Osteoblast (primary cell): Measurements from ENCODE around the gene GCGR. TPM values are rescaled to one million over a fixed set of nuclear protein-coding genes. Genes with fewer than 3 reads are reported as not detected.
"Not testable (repeated sequence)": the region's sequence is repeated elsewhere in the genome, so short reads cannot be mapped to it uniquely, and the experiment has no call there.

ENCODE experiments used
- DNase-seq: peaks from one replicate; pipeline ENCODE4 v3.0.0; 2011; ENCODE audit warnings: low spot score, mixed read lengths; ENCODE audit not compliant: insufficient read length; ENCODE audit errors: missing footprints
- H2AFZ ChIP-seq: 2 replicates; pipeline ENCODE4 v1.6.0; 2011; ENCODE audit warnings: mild to moderate bottlenecking, low read length
- H3K27ac ChIP-seq: 2 replicates; pipeline ENCODE4 v1.5.1; 2011; ENCODE audit warnings: mild to moderate bottlenecking, low read depth, low read length, moderate library complexity
- H3K27me3 ChIP-seq: 2 replicates; pipeline ENCODE4 v1.6.0; 2012; ENCODE audit warnings: mild to moderate bottlenecking, control low read depth, inconsistent platforms, low read length, moderate library complexity; ENCODE audit not compliant: insufficient read depth
- H3K36me3 ChIP-seq: 2 replicates; pipeline ENCODE4 v1.5.1; 2011; ENCODE audit warnings: mild to moderate bottlenecking, low read length, control low read depth, moderate library complexity; ENCODE audit not compliant: insufficient read depth
- H3K4me1 ChIP-seq: 2 replicates; pipeline ENCODE4 v1.5.1; 2011; ENCODE audit warnings: mild to moderate bottlenecking, low read length, control low read depth, moderate library complexity; ENCODE audit not compliant: insufficient read depth
- H3K4me2 ChIP-seq: 2 replicates; pipeline ENCODE4 v1.6.0; 2011; ENCODE audit warnings: mild to moderate bottlenecking, low read length; ENCODE audit not compliant: insufficient read depth
- H3K4me3 ChIP-seq: fragments of 200-600 bp; sonication (generic); 3 replicates; pipeline ENCODE4 v1.5.1; 2012; ENCODE audit warnings: mild to moderate bottlenecking, low read length, inconsistent platforms; ENCODE audit not compliant: insufficient read depth
- H3K79me2 ChIP-seq: 2 replicates; pipeline ENCODE4 v1.6.0; 2012; ENCODE audit warnings: mild to moderate bottlenecking, low read length, control low read depth, inconsistent platforms; ENCODE audit not compliant: insufficient read depth
- H3K9me3 ChIP-seq: 2 replicates; pipeline ENCODE4 v1.5.1; 2011; ENCODE audit warnings: low read depth, low read length, control low read depth
- H4K20me1 ChIP-seq: 2 replicates; pipeline ENCODE4 v1.6.0; 2012; ENCODE audit warnings: mild to moderate bottlenecking, low read length, control low read depth; ENCODE audit not compliant: insufficient read depth
- total RNA-seq: library from RNA; depleted of rRNA; stranded (reverse); fragments of >200 nt; gene quantifications from 2 replicates; pipeline ENCODE4 v1.2.3, GENCODE V29; 2012
- TF ChIP-seq, protein P1 (sequence below): IDR thresholded peaks from 2 replicates; pipeline ENCODE4 v1.5.1; 2011; ENCODE audit warnings: mild to moderate bottlenecking, low read depth, low read length, moderate library complexity; ENCODE audit errors: extremely low read depth

GCGR gene
- total RNA-seq, 1 donor = under 0.01 TPM

DNA sequence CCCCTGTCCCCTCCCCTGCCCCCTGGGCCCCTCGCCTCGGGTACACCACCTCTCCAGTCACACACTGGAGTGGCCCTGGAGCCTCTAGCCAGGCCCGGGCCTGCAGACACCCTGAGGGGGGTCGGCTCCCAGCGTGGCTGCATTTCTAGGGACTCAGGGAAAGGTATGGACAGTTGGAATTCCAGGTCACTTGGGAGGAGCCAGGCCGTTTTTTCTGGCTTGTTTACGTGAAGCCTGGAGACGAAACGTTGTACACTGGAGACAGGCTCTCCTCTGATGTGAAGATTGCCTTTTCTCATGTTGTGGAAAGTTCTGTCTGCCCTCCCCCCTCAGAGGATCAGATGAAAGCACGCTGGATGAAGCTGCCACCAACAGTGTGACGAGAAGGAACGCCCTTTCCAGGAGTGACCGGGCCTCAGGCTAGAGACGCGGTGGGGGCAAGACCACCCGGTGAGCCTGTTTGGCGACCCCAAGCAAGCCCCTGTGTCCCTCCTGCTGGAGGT lies 34.9 kb downstream of the GCGR start:
- peaks cover 3% of the 10 kb centered on the region for H3K4me1 ChIP-seq
- H4K20me1 ChIP-seq = peaks cover 12% of the 10 kb centered on the region
- TF ChIP-seq, protein P1, sequence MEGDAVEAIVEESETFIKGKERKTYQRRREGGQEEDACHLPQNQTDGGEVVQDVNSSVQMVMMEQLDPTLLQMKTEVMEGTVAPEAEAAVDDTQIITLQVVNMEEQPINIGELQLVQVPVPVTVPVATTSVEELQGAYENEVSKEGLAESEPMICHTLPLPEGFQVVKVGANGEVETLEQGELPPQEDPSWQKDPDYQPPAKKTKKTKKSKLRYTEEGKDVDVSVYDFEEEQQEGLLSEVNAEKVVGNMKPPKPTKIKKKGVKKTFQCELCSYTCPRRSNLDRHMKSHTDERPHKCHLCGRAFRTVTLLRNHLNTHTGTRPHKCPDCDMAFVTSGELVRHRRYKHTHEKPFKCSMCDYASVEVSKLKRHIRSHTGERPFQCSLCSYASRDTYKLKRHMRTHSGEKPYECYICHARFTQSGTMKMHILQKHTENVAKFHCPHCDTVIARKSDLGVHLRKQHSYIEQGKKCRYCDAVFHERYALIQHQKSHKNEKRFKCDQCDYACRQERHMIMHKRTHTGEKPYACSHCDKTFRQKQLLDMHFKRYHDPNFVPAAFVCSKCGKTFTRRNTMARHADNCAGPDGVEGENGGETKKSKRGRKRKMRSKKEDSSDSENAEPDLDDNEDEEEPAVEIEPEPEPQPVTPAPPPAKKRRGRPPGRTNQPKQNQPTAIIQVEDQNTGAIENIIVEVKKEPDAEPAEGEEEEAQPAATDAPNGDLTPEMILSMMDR = no peak
- no peaks in the 10 kb centered on the region for H3K27me3 ChIP-seq
- no peak for DNase-seq
- H2AFZ ChIP-seq = no peak overlapping the region
- peaks cover under 1% of the 10 kb centered on the region for H3K79me2 ChIP-seq
- H3K4me3 ChIP-seq = no peak overlapping the region
- H3K4me2 ChIP-seq = no peak overlapping the region
- peaks cover 17% of the 10 kb centered on the region for H3K36me3 ChIP-seq
- H3K9me3 ChIP-seq = no peaks in the 10 kb centered on the region
- H3K27ac ChIP-seq = no peak overlapping the region

- no peaks in the 10 kb centered on the region for H3K79me2 ChIP-seq
- no peak overlapping the region for H2AFZ ChIP-seq
- H3K4me3 ChIP-seq = no peak overlapping the region
- no peak overlapping the region for H3K27ac ChIP-seq
- no peaks in the 10 kb centered on the region for H3K4me1 ChIP-seq
- no peaks in the 10 kb centered on the region for H3K9me3 ChIP-seq
- no peak overlapping the region for H3K4me2 ChIP-seq
- no peaks in the 10 kb centered on the region for H3K27me3 ChIP-seq
- no peak for DNase-seq
- H3K36me3 ChIP-seq = peaks cover 22% of the 10 kb centered on the region
- TF ChIP-seq, protein P1 = no peak
- H4K20me1 ChIP-seq = peaks cover 15% of the 10 kb centered on the region
These were observed 35.4 kb downstream of the GCGR start for GRCh38 chr17:81839301-81839700.

DNA sequence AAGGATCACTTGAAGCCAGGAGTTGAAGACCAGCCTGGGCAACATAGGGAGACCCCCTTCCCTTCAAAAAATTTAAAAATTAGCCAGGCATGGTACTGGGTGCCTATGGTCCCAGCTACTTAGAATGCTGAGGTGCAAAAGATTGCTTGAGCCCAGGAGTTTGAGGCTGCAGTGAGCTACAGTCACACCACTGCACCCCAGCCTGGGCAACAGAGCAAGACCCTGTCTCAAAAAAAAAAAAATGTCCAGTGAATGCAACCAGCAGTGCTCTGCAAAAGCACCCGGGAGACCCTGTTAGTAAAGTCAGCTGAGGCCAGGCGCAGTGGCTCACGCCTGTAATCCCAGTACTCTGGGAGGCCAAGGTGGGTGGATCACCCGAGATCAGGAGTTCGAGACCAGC lies 36.1 kb downstream of the GCGR start:
- H3K79me2 ChIP-seq, H3K4me3 ChIP-seq, H3K4me2 ChIP-seq, H3K27ac ChIP-seq, DNase-seq, H3K9me3 ChIP-seq, H3K27me3 ChIP-seq, H3K4me1 ChIP-seq, H2AFZ ChIP-seq: not testable (repeated sequence)
- peaks cover 19% of the 10 kb centered on the region for H4K20me1 ChIP-seq
- peaks cover 30% of the 10 kb centered on the region for H3K36me3 ChIP-seq

DNA sequence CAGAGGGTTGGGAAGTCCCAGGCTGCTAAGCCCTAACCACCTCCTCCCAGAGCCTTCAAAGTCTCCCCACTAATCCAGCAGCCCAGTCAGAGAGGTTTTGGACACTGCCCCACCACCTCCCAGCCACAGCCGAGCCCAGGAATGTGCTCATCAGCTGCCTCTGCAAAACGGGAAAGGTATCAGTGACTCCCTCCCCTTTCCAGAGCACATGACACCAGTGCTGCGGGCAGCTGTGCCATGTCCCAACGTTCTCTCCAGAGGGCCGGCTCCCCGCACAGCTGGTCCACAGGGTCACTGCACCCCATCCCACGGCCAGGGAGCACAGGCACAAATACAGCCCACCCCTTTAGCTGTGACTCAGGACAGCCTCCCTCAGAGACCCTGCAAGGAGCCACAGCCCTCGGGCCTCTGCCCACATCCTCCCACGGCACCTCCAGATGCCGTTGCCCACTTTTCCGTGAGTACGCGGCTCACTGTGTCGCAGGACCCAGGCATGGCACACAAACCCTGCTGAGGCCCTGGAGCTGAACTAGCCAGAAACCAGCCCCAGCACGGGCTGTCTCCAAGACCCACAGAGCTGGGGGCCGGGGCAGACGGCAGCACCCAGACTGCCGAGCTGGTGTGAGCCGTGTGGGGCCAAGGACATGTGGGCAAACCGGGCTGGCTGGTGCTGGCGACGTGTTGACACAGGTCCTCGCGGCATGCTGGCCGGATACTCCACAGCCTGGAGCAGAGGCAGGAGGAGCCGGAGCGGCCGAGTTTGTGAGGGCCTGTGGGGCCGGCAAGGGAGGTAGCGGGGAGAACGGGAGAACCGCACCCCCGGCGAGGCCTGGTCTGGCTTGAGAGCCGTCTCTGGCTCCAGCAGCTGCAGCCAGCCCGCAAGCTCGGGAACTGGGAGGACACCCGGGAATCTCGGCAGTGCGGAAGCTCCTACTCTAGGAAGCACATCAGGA lies 37.2 kb downstream of the GCGR start:
- Histone ChIP-seq H3K4me3 (no peak overlapping the region), H3K27me3 (no peaks in the 10 kb centered on the region), H3K4me2 (no peak overlapping the region), H4K20me1 (peaks cover 24% of the 10 kb centered on the region), H3K9me3 (no peaks in the 10 kb centered on the region), H3K36me3 (peaks cover 40% of the 10 kb centered on the region), H3K79me2 (no peaks in the 10 kb centered on the region), H2AFZ (no peak overlapping the region), H3K27ac (no peak overlapping the region), H3K4me1 (no peaks in the 10 kb centered on the region)
- TF ChIP-seq, protein P1 = no peak
- no peak for DNase-seq
